H1 (cell line): ENCODE data around the gene SLC46A3.

Experiments
- BRCA1 ChIP-seq: IDR thresholded peaks from 2 replicates; pipeline ENCODE4 v1.6.1; 2012; ENCODE audit warnings: low read depth, low read length, improper control_type of control experiment
- CREB1 ChIP-seq: IDR thresholded peaks from 2 replicates; pipeline ENCODE4 v1.6.1; 2012; ENCODE audit warnings: inconsistent platforms
- EZH2 ChIP-seq: fragments of 200-600 bp; sonication (generic); IDR thresholded peaks from 2 replicates; pipeline ENCODE4 v1.7.1; 2012; ENCODE audit warnings: low read depth, mild to moderate bottlenecking, moderate library complexity, low read length, inconsistent platforms; ENCODE audit not compliant: severe bottlenecking
- KDM4A ChIP-seq: IDR thresholded peaks from one replicate; pipeline ENCODE4 v1.7.1; 2012; ENCODE audit warnings: low read depth, mild to moderate bottlenecking, moderate library complexity, low read length, inconsistent platforms; ENCODE audit not compliant: severe bottlenecking
- MAFK ChIP-seq: IDR thresholded peaks from 2 replicates; pipeline ENCODE4 v1.6.1; 2012; ENCODE audit warnings: low read depth, mild to moderate bottlenecking, improper control_type of control experiment, low read length
- POLR2A ChIP-seq, 2 experiments: IDR thresholded peaks; 1 replicate in 1 of 2; 2 replicates in 1 of 2; pipeline ENCODE4 v1.6.1; 2011; ENCODE audit warnings: low read depth in 2 of 2, low read length in 2 of 2, mild to moderate bottlenecking in 2 of 2; ENCODE audit errors: control extremely low read depth in 1 of 2
- POU5F1 ChIP-seq: IDR thresholded peaks from 2 replicates; pipeline ENCODE4 v1.6.1; 2011; ENCODE audit warnings: low read depth, mild to moderate bottlenecking, low read length, moderate library complexity
- RNF2 ChIP-seq: fragments of 200-900, 300-1000 bp; sonication (generic); IDR thresholded peaks from 2 replicates; pipeline ENCODE4 v1.7.1; 2016; ENCODE audit warnings: borderline replicate concordance, low read depth, mild to moderate bottlenecking, antibody characterized with exemption, low read length; ENCODE audit not compliant: poor library complexity, severe bottlenecking; ENCODE audit errors: missing control alignments
- SIRT6 ChIP-seq: IDR thresholded peaks from one replicate; pipeline ENCODE4 v1.7.1; 2012; ENCODE audit warnings: low read length, inconsistent platforms
- SP1 ChIP-seq: IDR thresholded peaks from 2 replicates; pipeline ENCODE4 v1.6.1; 2011; ENCODE audit warnings: low read depth, low read length
- TAF1 ChIP-seq: IDR thresholded peaks from 2 replicates; pipeline ENCODE4 v1.6.1; 2011; ENCODE audit warnings: mild to moderate bottlenecking, low read depth, low read length
- ZNF274 ChIP-seq: IDR thresholded peaks from 2 replicates; pipeline ENCODE4 v1.7.0; 2012; ENCODE audit warnings: low read length, borderline replicate concordance; ENCODE audit errors: extremely low read depth
- TF ChIP-seq, protein P1 (sequence below), 3 experiments: IDR thresholded peaks; 1 replicate in 2 of 3; 2 replicates in 1 of 3; pipeline versions ENCODE4 v1.5.1 to v1.6.1; 2011; ENCODE audit warnings: low read length in 3 of 3, mild to moderate bottlenecking in 3 of 3, inconsistent platforms in 2 of 3, low read depth in 1 of 3, moderate library complexity in 1 of 3; ENCODE audit not compliant: insufficient read depth in 1 of 3; ENCODE audit errors: control extremely low read depth in 1 of 3

DNA sequence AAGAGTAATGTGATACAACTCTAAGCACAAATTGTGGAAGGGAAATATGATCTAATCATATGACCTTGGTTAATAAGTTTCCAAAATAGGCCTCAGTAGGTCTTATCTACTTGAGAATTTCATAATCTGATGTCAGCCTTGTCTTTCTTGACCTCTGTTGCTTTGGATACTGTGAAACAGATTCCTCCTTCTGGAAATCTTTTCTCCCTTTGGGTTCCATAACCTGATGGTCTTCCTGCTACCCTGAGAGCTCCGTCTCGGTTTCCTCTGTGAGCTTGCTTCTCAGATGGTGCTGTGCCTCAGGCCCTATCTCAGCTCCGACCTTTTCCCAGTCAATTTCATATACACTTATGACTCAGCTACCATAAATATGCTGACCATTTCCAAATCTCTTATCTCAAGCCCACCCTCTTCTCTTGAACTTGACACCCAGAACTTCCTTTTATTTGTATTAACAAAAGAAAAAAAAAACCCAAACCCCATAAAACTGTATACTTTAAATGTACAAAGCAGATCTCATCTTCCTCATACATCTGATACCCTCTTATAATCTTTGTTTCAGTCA is 6.4 kb upstream of the SLC46A3 start:
- TF ChIP-seq CREB1, result no peak
- no peak for TF ChIP-seq KDM4A
- TF ChIP-seq POLR2A (IDR thresholded peaks at IDR 0.05; ENCODE audit: control extremely low read depth in 1 of 2, low read depth in 2 of 2, low read length in 2 of 2), result no peak
- TF ChIP-seq, protein P1, sequence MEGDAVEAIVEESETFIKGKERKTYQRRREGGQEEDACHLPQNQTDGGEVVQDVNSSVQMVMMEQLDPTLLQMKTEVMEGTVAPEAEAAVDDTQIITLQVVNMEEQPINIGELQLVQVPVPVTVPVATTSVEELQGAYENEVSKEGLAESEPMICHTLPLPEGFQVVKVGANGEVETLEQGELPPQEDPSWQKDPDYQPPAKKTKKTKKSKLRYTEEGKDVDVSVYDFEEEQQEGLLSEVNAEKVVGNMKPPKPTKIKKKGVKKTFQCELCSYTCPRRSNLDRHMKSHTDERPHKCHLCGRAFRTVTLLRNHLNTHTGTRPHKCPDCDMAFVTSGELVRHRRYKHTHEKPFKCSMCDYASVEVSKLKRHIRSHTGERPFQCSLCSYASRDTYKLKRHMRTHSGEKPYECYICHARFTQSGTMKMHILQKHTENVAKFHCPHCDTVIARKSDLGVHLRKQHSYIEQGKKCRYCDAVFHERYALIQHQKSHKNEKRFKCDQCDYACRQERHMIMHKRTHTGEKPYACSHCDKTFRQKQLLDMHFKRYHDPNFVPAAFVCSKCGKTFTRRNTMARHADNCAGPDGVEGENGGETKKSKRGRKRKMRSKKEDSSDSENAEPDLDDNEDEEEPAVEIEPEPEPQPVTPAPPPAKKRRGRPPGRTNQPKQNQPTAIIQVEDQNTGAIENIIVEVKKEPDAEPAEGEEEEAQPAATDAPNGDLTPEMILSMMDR (IDR thresholded peaks at IDR 0.05; ENCODE audit: control extremely low read depth in 1 of 3, insufficient read depth in 1 of 3, low read depth in 1 of 3, low read length in 3 of 3), result no peak
- no peak for TF ChIP-seq BRCA1
- no peak for TF ChIP-seq SIRT6
- no peak for TF ChIP-seq ZNF274
- TF ChIP-seq EZH2, result no peak
- no peak for TF ChIP-seq TAF1
- TF ChIP-seq POU5F1, result no peak
- no peak for TF ChIP-seq MAFK
- TF ChIP-seq SP1, result no peak
- no peak for TF ChIP-seq RNF2
